Right atrium auricular region (tissue), 2 donors: ENCODE measurements around the gene CUX1. TPM values are rescaled to one million over a fixed set of nuclear protein-coding genes. Genes with fewer than 3 reads are reported as not detected.

Source experiments
- DNase-seq: peaks from one replicate; pipeline ENCODE4 v3.0.0-alpha.2; 2019; ENCODE audit warnings: low spot score
- H3K27ac ChIP-seq, 2 donors: fragments of 200-600 bp; sonication (generic); 1 replicate in 1 of 2; 2 replicates in 1 of 2; pipeline ENCODE4 v1.5.1; 2016 to 2019
- H3K27me3 ChIP-seq, 2 donors: fragments of 200-600 bp; sonication (generic); one replicate each; pipeline versions ENCODE4 v1.5.1 to v1.6.0; 2017 to 2019
- H3K36me3 ChIP-seq: fragments of 200-600 bp; sonication (generic); one replicate; pipeline ENCODE4 v1.5.1; 2016
- H3K4me1 ChIP-seq, 2 donors: fragments of 200-600 bp; sonication (generic); one replicate each; pipeline versions ENCODE4 v1.5.1 to v1.6.0; 2017 to 2019
- H3K4me3 ChIP-seq, 2 donors: fragments of 200-600 bp; sonication (generic); 1 replicate in 1 of 2; 2 replicates in 1 of 2; pipeline ENCODE4 v1.5.1; 2017 to 2019; ENCODE audit warnings: mild to moderate bottlenecking in 1 of 2, moderate library complexity in 1 of 2
- H3K9me3 ChIP-seq, 2 donors: fragments of 200-600 bp; sonication (generic); one replicate each; pipeline ENCODE4 v1.5.1; 2019
- CTCF ChIP-seq, 2 donors: fragments of 200-600 bp; sonication (generic); IDR thresholded peaks; one replicate each; pipeline ENCODE4 v1.5.1; 2019; ENCODE audit warnings: antibody characterized with exemption in 2 of 2
- total RNA-seq, 2 donors: library from RNA; depleted of rRNA; stranded (reverse); fragments of >200 nt; gene quantifications; one replicate each; pipeline ENCODE4 v1.1.0, GENCODE V29; 2016

CUX1 gene
- total RNA-seq, 2 donors from 2014 or later: 71.1 to 94.4 TPM

GRCh38 chr7:102096706-102097427 is 279.4 kb downstream of the CUX1 start:
- peaks cover 0 to 5% of the 10 kb centered on the region in 2 donors for H3K4me1 ChIP-seq

GRCh38 chr7:102097601-102098161 is 280.3 kb downstream of the CUX1 start:
- Histone ChIP-seq H3K4me1 (peaks cover 0 to 5% of the 10 kb centered on the region in 2 donors), H3K27ac (no peak overlapping the region), H3K4me3 (no peak overlapping the region), H3K36me3 (peaks cover 17% of the 10 kb centered on the region), H3K27me3 (no peaks in the 10 kb centered on the region), H3K9me3 (no peaks in the 10 kb centered on the region)
- DNase-seq: peak; percentile 28
- no peak for TF ChIP-seq CTCF (IDR thresholded peaks at IDR 0.05)

More at GRCh38 chr7:102096706-102097427, 279.4 kb downstream of the CUX1 start:
- DNase-seq: peak; percentile 49
- H3K27ac ChIP-seq: no peak overlapping the region
- H3K4me3 ChIP-seq: no peak overlapping the region
- TF ChIP-seq CTCF (IDR thresholded peaks at IDR 0.05): no peak
- no peaks in the 10 kb centered on the region for H3K27me3 ChIP-seq
- peaks cover 17% of the 10 kb centered on the region for H3K36me3 ChIP-seq
- no peaks in the 10 kb centered on the region for H3K9me3 ChIP-seq

GRCh38 chr7:102098986-102099385 is 281.6 kb downstream of the CUX1 start:
- no peaks in the 10 kb centered on the region for H3K27me3 ChIP-seq
- H3K27ac ChIP-seq: no peak overlapping the region
- DNase-seq: no peak
- no peak overlapping the region for H3K4me3 ChIP-seq
- H3K4me1 ChIP-seq: peaks cover 0 to 5% of the 10 kb centered on the region in 2 donors
- H3K36me3 ChIP-seq: peaks cover 18% of the 10 kb centered on the region
- no peak for TF ChIP-seq CTCF (IDR thresholded peaks at IDR 0.05)
- no peaks in the 10 kb centered on the region for H3K9me3 ChIP-seq

DNA sequence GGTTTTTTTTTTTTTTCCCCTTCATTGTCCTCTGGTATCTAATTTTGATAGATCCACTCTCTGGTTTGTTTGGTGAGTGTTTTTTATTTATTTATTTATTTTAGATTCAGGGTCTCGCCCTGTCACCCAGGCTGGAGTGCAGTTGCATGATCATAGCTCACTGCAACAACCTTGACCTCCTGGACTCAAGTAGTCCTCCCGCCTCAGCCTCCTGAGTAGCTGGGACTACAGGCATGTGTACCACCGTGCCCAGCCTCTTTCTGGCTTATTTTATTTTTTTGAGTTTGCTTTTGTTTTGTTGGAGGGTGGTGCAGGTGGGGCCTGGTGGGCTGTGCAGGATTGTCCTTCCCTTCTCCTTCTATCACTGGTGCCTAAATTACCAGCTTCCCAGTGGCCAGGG is 282.0 kb downstream of the CUX1 start:
- Histone ChIP-seq H3K9me3 (no peaks in the 10 kb centered on the region), H3K36me3 (peaks cover 23% of the 10 kb centered on the region), H3K27ac (no peak overlapping the region), H3K4me3 (no peak overlapping the region), H3K4me1 (no peaks in the 10 kb centered on the region), H3K27me3 (no peaks in the 10 kb centered on the region)
- TF ChIP-seq CTCF (IDR thresholded peaks at IDR 0.05): no peak
- no peak for DNase-seq

DNA sequence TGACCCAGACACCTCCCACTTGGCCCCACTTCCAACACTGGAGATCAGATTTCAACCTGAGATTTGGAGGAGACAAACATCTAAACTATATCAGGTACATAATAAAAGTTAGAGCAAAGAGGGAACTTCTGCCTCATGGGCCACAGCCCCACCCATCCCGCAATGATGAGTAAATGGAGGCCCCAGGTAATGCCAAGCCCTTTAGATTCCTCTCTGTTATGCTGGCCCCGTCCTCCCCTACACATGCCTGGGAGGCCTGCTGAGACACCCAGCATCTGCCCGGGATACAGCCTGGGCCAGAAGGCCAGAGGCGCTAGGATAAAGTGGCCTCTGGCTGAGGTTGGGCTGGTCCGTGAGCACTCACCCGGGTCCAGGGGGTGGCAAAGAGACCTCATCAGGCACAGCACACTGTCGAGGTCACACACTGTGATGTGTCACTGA is 283.7 kb downstream of the CUX1 start:
- Histone ChIP-seq H3K27ac (no peak overlapping the region), H3K4me1 (no peaks in the 10 kb centered on the region), H3K4me3 (no peak overlapping the region), H3K36me3 (peaks cover 29% of the 10 kb centered on the region), H3K27me3 (no peaks in the 10 kb centered on the region), H3K9me3 (no peaks in the 10 kb centered on the region)
- DNase-seq: no peak
- TF ChIP-seq CTCF (IDR thresholded peaks at IDR 0.05): no peak
